ENCODE data around the gene SKIC8.

Gene SKIC8

GRCh38 chr15:78292219-78292618 is 7.2 kb downstream of the SKIC8 start:
- no peak overlapping the region for H2AFZ ChIP-seq (ENCODE audit: low read length)
- H3K36me3 ChIP-seq (ENCODE audit: insufficient read depth, low read length) = peaks cover 50% of the 10 kb centered on the region; the same call in 1 of the 2 replicates

GRCh38 chr15:78291698-78292097 is 7.7 kb downstream of the SKIC8 start:
- Histone ChIP-seq H3K4me1 (ENCODE audit: insufficient read depth, low read length, severe bottlenecking) (no peaks in the 10 kb centered on the region), H3K27ac (ENCODE audit: low read depth, low read length, poor library complexity, severe bottlenecking) (no peak overlapping the region), H3K36me3 (ENCODE audit: insufficient read depth, low read length) (peaks cover 55% of the 10 kb centered on the region; the same call in 1 of the 2 replicates), H3K79me2 (ENCODE audit: insufficient read depth, low read length) (no peaks in the 10 kb centered on the region), H3F3A (ENCODE audit: insufficient read depth, low read length) (no peaks in the 10 kb centered on the region), H3K4me2 (ENCODE audit: low read length) (no peak overlapping the region), H3K27me3 (ENCODE audit: insufficient read depth, low read length) (no peaks in the 10 kb centered on the region), H3K9me3 (ENCODE audit: low read length) (no peaks in the 10 kb centered on the region), H2AFZ (ENCODE audit: low read length) (no peak overlapping the region), H3K4me3 (ENCODE audit: low read depth, low read length, poor library complexity, severe bottlenecking) (no peak overlapping the region), H3K9ac (ENCODE audit: low read length) (no peak overlapping the region), H4K20me1 (ENCODE audit: insufficient read depth, low read length) (no peaks in the 10 kb centered on the region), H3K9me2 (ENCODE audit: low read depth, low read length) (no peaks in the 10 kb centered on the region)
- TF ChIP-seq EZH2 (IDR thresholded peaks at IDR 0.05; ENCODE audit: borderline replicate concordance, low read length) = no peak
- no peak for TF ChIP-seq CTCF (IDR thresholded peaks at IDR 0.05; ENCODE audit: low read length)

More at GRCh38 chr15:78292219-78292618, 7.2 kb downstream of the SKIC8 start:
- H3K9ac ChIP-seq (ENCODE audit: low read length) = no peak overlapping the region
- no peaks in the 10 kb centered on the region for H3K4me1 ChIP-seq (ENCODE audit: insufficient read depth, low read length, severe bottlenecking)
- no peaks in the 10 kb centered on the region for H4K20me1 ChIP-seq (ENCODE audit: insufficient read depth, low read length)
- no peaks in the 10 kb centered on the region for H3K9me2 ChIP-seq (ENCODE audit: low read depth, low read length)
- H3K9me3 ChIP-seq (ENCODE audit: low read length) = no peaks in the 10 kb centered on the region
- no peaks in the 10 kb centered on the region for H3K79me2 ChIP-seq (ENCODE audit: insufficient read depth, low read length)
- H3F3A ChIP-seq (ENCODE audit: insufficient read depth, low read length) = no peaks in the 10 kb centered on the region
- no peaks in the 10 kb centered on the region for H3K27me3 ChIP-seq (ENCODE audit: insufficient read depth, low read length)
- no peak overlapping the region for H3K4me3 ChIP-seq (ENCODE audit: low read depth, low read length, poor library complexity, severe bottlenecking)
- H3K27ac ChIP-seq (ENCODE audit: low read depth, low read length, poor library complexity, severe bottlenecking) = no peak overlapping the region
- H3K4me2 ChIP-seq (ENCODE audit: low read length) = no peak overlapping the region
- no peak for TF ChIP-seq CTCF (IDR thresholded peaks at IDR 0.05; ENCODE audit: low read length)
- TF ChIP-seq EZH2 (IDR thresholded peaks at IDR 0.05; ENCODE audit: borderline replicate concordance, low read length) = no peak

- Histone ChIP-seq H3K4me3 (ENCODE audit: low read depth, low read length, poor library complexity, severe bottlenecking) (no peak overlapping the region), H4K20me1 (ENCODE audit: insufficient read depth, low read length) (no peaks in the 10 kb centered on the region), H3K27ac (ENCODE audit: low read depth, low read length, poor library complexity, severe bottlenecking) (no peak overlapping the region), H3K9me3 (ENCODE audit: low read length) (no peaks in the 10 kb centered on the region), H3K36me3 (ENCODE audit: insufficient read depth, low read length) (peaks cover 58% of the 10 kb centered on the region; the same call in 1 of the 2 replicates), H3F3A (ENCODE audit: insufficient read depth, low read length) (no peaks in the 10 kb centered on the region), H3K4me2 (ENCODE audit: low read length) (no peak overlapping the region), H2AFZ (ENCODE audit: low read length) (no peak overlapping the region), H3K27me3 (ENCODE audit: insufficient read depth, low read length) (no peaks in the 10 kb centered on the region), H3K4me1 (ENCODE audit: insufficient read depth, low read length, severe bottlenecking) (no peaks in the 10 kb centered on the region), H3K79me2 (ENCODE audit: insufficient read depth, low read length) (no peaks in the 10 kb centered on the region), H3K9me2 (ENCODE audit: low read depth, low read length) (no peaks in the 10 kb centered on the region), H3K9ac (ENCODE audit: low read length) (no peak overlapping the region)
- no peak for TF ChIP-seq CTCF (IDR thresholded peaks at IDR 0.05; ENCODE audit: low read length)
- no peak for TF ChIP-seq EZH2 (IDR thresholded peaks at IDR 0.05; ENCODE audit: borderline replicate concordance, low read length)
These were observed 8.4 kb downstream of the SKIC8 start for GRCh38 chr15:78291052-78291451.

All from OCI-LY1 (cell line).